ENCODE results near the gene PLAAT3.

PLAAT3 gene

GRCh38 chr11:63557570-63557969 is 56.7 kb downstream of the PLAAT3 start:
- Histone ChIP-seq H3K27me3 (ENCODE audit: insufficient read depth, low read depth, severe bottlenecking) (peaks cover 2% of the 10 kb centered on the region), H3K36me3 (no peaks in the 10 kb centered on the region), H3K9me3 (ENCODE audit: severe bottlenecking) (no peaks in the 10 kb centered on the region), H3K27ac (no peak overlapping the region), H3K4me3 (ENCODE audit: low read depth, low read length) (no peak overlapping the region)
- no peak for DNase-seq
- TF ChIP-seq CTCF (IDR thresholded peaks at IDR 0.05; ENCODE audit: low read depth, low read length) = no peak

GRCh38 chr11:63556404-63557013 is 57.7 kb downstream of the PLAAT3 start:
- no peak for TF ChIP-seq CTCF (IDR thresholded peaks at IDR 0.05; ENCODE audit: low read depth, low read length)

GRCh38 chr11:63554877-63555223 is 59.4 kb downstream of the PLAAT3 start:
- no peak for DNase-seq
- Histone ChIP-seq H3K27ac (no peak overlapping the region), H3K4me3 (ENCODE audit: low read depth, low read length) (no peak overlapping the region), H3K27me3 (ENCODE audit: insufficient read depth, low read depth, severe bottlenecking) (peaks cover 2% of the 10 kb centered on the region), H3K9me3 (ENCODE audit: severe bottlenecking) (no peaks in the 10 kb centered on the region), H3K36me3 (no peaks in the 10 kb centered on the region)
- TF ChIP-seq CTCF (IDR thresholded peaks at IDR 0.05; ENCODE audit: low read depth, low read length) = no peak

More at GRCh38 chr11:63556404-63557013, 57.7 kb downstream of the PLAAT3 start:
- no peak overlapping the region for H3K27ac ChIP-seq
- no peaks in the 10 kb centered on the region for H3K36me3 ChIP-seq
- H3K9me3 ChIP-seq (ENCODE audit: severe bottlenecking) = no peaks in the 10 kb centered on the region
- no peak for DNase-seq
- no peak overlapping the region for H3K4me3 ChIP-seq (ENCODE audit: low read depth, low read length)
- peaks cover 2% of the 10 kb centered on the region for H3K27me3 ChIP-seq (ENCODE audit: insufficient read depth, low read depth, severe bottlenecking)

GRCh38 chr11:63553759-63554158 is 60.5 kb downstream of the PLAAT3 start:
- no peak overlapping the region for H3K4me3 ChIP-seq (ENCODE audit: low read depth, low read length)
- DNase-seq = no peak
- H3K36me3 ChIP-seq = no peaks in the 10 kb centered on the region
- no peaks in the 10 kb centered on the region for H3K9me3 ChIP-seq (ENCODE audit: severe bottlenecking)
- peaks cover 2% of the 10 kb centered on the region for H3K27me3 ChIP-seq (ENCODE audit: insufficient read depth, low read depth, severe bottlenecking)
- H3K27ac ChIP-seq = no peak overlapping the region
- no peak for TF ChIP-seq CTCF (IDR thresholded peaks at IDR 0.05; ENCODE audit: low read depth, low read length)

GRCh38 chr11:63552921-63553320 is 61.3 kb downstream of the PLAAT3 start:
- TF ChIP-seq CTCF (IDR thresholded peaks at IDR 0.05; ENCODE audit: low read depth, low read length) = no peak
- DNase-seq = no peak
- no peak overlapping the region for H3K4me3 ChIP-seq (ENCODE audit: low read depth, low read length)
- H3K27me3 ChIP-seq (ENCODE audit: insufficient read depth, low read depth, severe bottlenecking) = no peaks in the 10 kb centered on the region
- H3K27ac ChIP-seq = no peak overlapping the region
- H3K36me3 ChIP-seq = no peaks in the 10 kb centered on the region
- H3K9me3 ChIP-seq (ENCODE audit: severe bottlenecking) = no peaks in the 10 kb centered on the region

- DNase-seq = no peak
- Histone ChIP-seq H3K27ac (no peak overlapping the region), H3K36me3 (no peaks in the 10 kb centered on the region), H3K27me3 (ENCODE audit: insufficient read depth, low read depth, severe bottlenecking) (no peaks in the 10 kb centered on the region), H3K4me3 (ENCODE audit: low read depth, low read length) (no peak overlapping the region), H3K9me3 (ENCODE audit: severe bottlenecking) (no peaks in the 10 kb centered on the region)
- TF ChIP-seq CTCF (IDR thresholded peaks at IDR 0.05; ENCODE audit: low read depth, low read length) = no peak
Observed at GRCh38 chr11:63551889-63552266, 62.4 kb downstream of the PLAAT3 start.
